Measurements from ENCODE around the gene MIAT.

Gene MIAT

GRCh38 chr22:26658161-26658560 is 773 bp downstream of the MIAT start:
- no peak for DNase-seq (ENCODE audit: low read depth)
- H3K4me3 ChIP-seq (ENCODE audit: control insufficient read depth, low read depth, low read length): peak overlapping the region; percentile 29
- no peak for TF ChIP-seq CTCF (conservative IDR thresholded peaks at IDR 0.05; ENCODE audit: control insufficient read depth, insufficient read depth, low read depth, low read length)

GRCh38 chr22:26658671-26659478 is 1.5 kb downstream of the MIAT start:
- no peak for TF ChIP-seq CTCF (conservative IDR thresholded peaks at IDR 0.05; ENCODE audit: control insufficient read depth, insufficient read depth, low read depth, low read length)
- H3K4me3 ChIP-seq (ENCODE audit: control insufficient read depth, low read depth, low read length): peak overlapping the region; percentile 29

GRCh38 chr22:26660356-26660755 is 3.0 kb downstream of the MIAT start:
- no peak overlapping the region for H3K4me3 ChIP-seq (ENCODE audit: control insufficient read depth, low read depth, low read length)
- no peak for TF ChIP-seq CTCF (conservative IDR thresholded peaks at IDR 0.05; ENCODE audit: control insufficient read depth, insufficient read depth, low read depth, low read length)
- DNase-seq (ENCODE audit: low read depth): no peak

More at GRCh38 chr22:26658671-26659478, 1.5 kb downstream of the MIAT start:
- DNase-seq (ENCODE audit: low read depth): peak; percentile 96

- DNase-seq (ENCODE audit: low read depth): no peak
- TF ChIP-seq CTCF (conservative IDR thresholded peaks at IDR 0.05; ENCODE audit: control insufficient read depth, insufficient read depth, low read depth, low read length): no peak
- no peak overlapping the region for H3K4me3 ChIP-seq (ENCODE audit: control insufficient read depth, low read depth, low read length)
These were observed 3.7 kb downstream of the MIAT start for GRCh38 chr22:26660961-26661578.

- H3K4me3 ChIP-seq (ENCODE audit: control insufficient read depth, low read depth, low read length): no peak overlapping the region
- no peak for DNase-seq (ENCODE audit: low read depth)
- TF ChIP-seq CTCF (conservative IDR thresholded peaks at IDR 0.05; ENCODE audit: control insufficient read depth, insufficient read depth, low read depth, low read length): no peak
These were observed 4.8 kb downstream of the MIAT start for GRCh38 chr22:26662160-26662559.

- no peak overlapping the region for H3K4me3 ChIP-seq (ENCODE audit: control insufficient read depth, low read depth, low read length)
- no peak for DNase-seq (ENCODE audit: low read depth)
- no peak for TF ChIP-seq CTCF (conservative IDR thresholded peaks at IDR 0.05; ENCODE audit: control insufficient read depth, insufficient read depth, low read depth, low read length)
These were observed 6.1 kb downstream of the MIAT start for GRCh38 chr22:26663374-26663923.

Measured in fibroblast of mammary gland (primary cell).